IMR-90 (cell line): ENCODE results near the gene CCDC88B. TPM values are rescaled to one million over a fixed set of nuclear protein-coding genes. Genes with fewer than 3 reads are reported as not detected.
A peak's percentile ranks its signal among the peaks of the same experiment; 100 is the strongest.

Source experiments
- ATAC-seq: fragments of 200-7000 bp; cut with Tn5 transposase; 2 replicates; pipeline ENCODE4 v1.9.1; 2020; ENCODE audit warnings: low read depth, mild to moderate bottlenecking, moderate library complexity
- BruUV-seq: library from RNA; stranded (reverse); fragments of 400-500 nt; replicated peaks from 2 replicates; lab custom pipeline; 2021; lab: Mats Ljungman, UMichigan
- CTCF ChIA-PET: fragments of 300-600 bp; formaldehyde crosslinking; extraction: SDS; loops from one replicate; lab custom pipeline; 2021; ENCODE audit warnings: antibody characterized with exemption; lab: Yijun Ruan, JAX
- POLR2A ChIA-PET: fragments of 300-600 bp; sonication (Branson Sonifier 250); formaldehyde crosslinking; loops from one replicate; lab custom pipeline; 2022; ENCODE audit warnings: antibody characterized with exemption; ENCODE audit not compliant: unreplicated experiment; lab: Charles Lee
- DNase-seq: peaks from one replicate; pipeline ENCODE4 v3.0.0; 2013
- H2AFZ ChIP-seq: replicated peaks from 2 replicates; pipeline ENCODE3; 2013; ENCODE audit warnings: low read length, mild to moderate bottlenecking; ENCODE audit not compliant: poor library complexity
- H2AK5ac ChIP-seq: 2 replicates; pipeline ENCODE4 v1.6.1; 2013; ENCODE audit warnings: low read depth, low read length, inconsistent platforms
- H2AK9ac ChIP-seq: replicated peaks from 2 replicates; pipeline ENCODE3; 2013; ENCODE audit warnings: mild to moderate bottlenecking, low read depth, low read length, moderate library complexity; ENCODE audit not compliant: poor library complexity
- H2BK120ac ChIP-seq: 2 replicates; pipeline ENCODE4 v1.6.1; 2013; ENCODE audit warnings: low read depth, low read length, inconsistent platforms
- H2BK15ac ChIP-seq: 3 replicates; pipeline ENCODE4 v1.6.1; 2013; ENCODE audit warnings: low read depth, low read length, inconsistent platforms
- H2BK20ac ChIP-seq: 2 replicates; pipeline ENCODE4 v1.6.1; 2013; ENCODE audit warnings: low read depth, mild to moderate bottlenecking, inconsistent platforms, low read length, moderate library complexity
- H2BK5ac ChIP-seq: 2 replicates; pipeline ENCODE4 v1.6.1; 2013; ENCODE audit warnings: mild to moderate bottlenecking, low read depth, low read length, inconsistent platforms; ENCODE audit not compliant: poor library complexity, severe bottlenecking
- H3K14ac ChIP-seq: replicated peaks from 2 replicates; pipeline ENCODE4 v1.6.1; 2013; ENCODE audit warnings: low read depth, low read length, inconsistent platforms
- H3K18ac ChIP-seq: 2 replicates; pipeline ENCODE4 v1.6.1; 2013; ENCODE audit warnings: low read depth, low read length, control low read depth
- H3K23ac ChIP-seq: 2 replicates; pipeline ENCODE4 v1.6.1; 2013; ENCODE audit warnings: low read depth, low read length, inconsistent platforms
- H3K27ac ChIP-seq: 2 replicates; pipeline ENCODE4 v1.5.1; 2013; ENCODE audit warnings: mild to moderate bottlenecking, control low read depth, low read length; ENCODE audit not compliant: insufficient read depth
- H3K27me3 ChIP-seq: 2 replicates; pipeline ENCODE4 v1.6.1; 2013; ENCODE audit warnings: low read length; ENCODE audit not compliant: control insufficient read depth, insufficient read depth
- H3K36me3 ChIP-seq: 2 replicates; pipeline ENCODE4 v1.6.1; 2013; ENCODE audit warnings: low read length, mixed read lengths; ENCODE audit not compliant: control insufficient read depth, insufficient read depth
- H3K4ac ChIP-seq: 2 replicates; pipeline ENCODE4 v1.6.1; 2013; ENCODE audit warnings: low read depth, low read length, inconsistent platforms
- H3K4me1 ChIP-seq: 2 replicates; pipeline ENCODE4 v1.6.1; 2013; ENCODE audit warnings: low read length, mixed read lengths; ENCODE audit not compliant: control insufficient read depth, insufficient read depth
- H3K4me2 ChIP-seq: 2 replicates; pipeline ENCODE4 v1.6.1; 2013; ENCODE audit warnings: low read depth, mild to moderate bottlenecking, control low read depth, low read length, moderate library complexity
- H3K4me3 ChIP-seq: 2 replicates; pipeline ENCODE4 v1.5.1; 2013; ENCODE audit warnings: low read depth, mild to moderate bottlenecking, control low read depth, low read length, moderate library complexity; ENCODE audit not compliant: insufficient read depth
- H3K56ac ChIP-seq: 2 replicates; pipeline ENCODE4 v1.6.1; 2013; ENCODE audit warnings: low read length, inconsistent platforms; ENCODE audit not compliant: insufficient read depth; ENCODE audit errors: extremely low read depth
- H3K79me1 ChIP-seq, 2 experiments: 2 replicates each; pipeline ENCODE4 v1.6.1; 2013; ENCODE audit warnings: low read length in 2 of 2, inconsistent platforms in 1 of 2, low read depth in 1 of 2
- H3K9ac ChIP-seq: 2 replicates; pipeline ENCODE4 v1.6.1; 2013; ENCODE audit warnings: low read depth, low read length, control low read depth
- H3K9me1 ChIP-seq: 2 replicates; pipeline ENCODE4 v1.6.1; 2013; ENCODE audit warnings: low read length, inconsistent platforms; ENCODE audit not compliant: insufficient read depth
- H3K9me3 ChIP-seq: 2 replicates; pipeline ENCODE4 v1.6.1; 2013; ENCODE audit warnings: low read length; ENCODE audit not compliant: control insufficient read depth, insufficient read depth
- H4K20me1 ChIP-seq: 2 replicates; pipeline ENCODE4 v1.6.1; 2013; ENCODE audit warnings: low read length, inconsistent platforms; ENCODE audit not compliant: insufficient read depth
- H4K5ac ChIP-seq: 2 replicates; pipeline ENCODE4 v1.6.1; 2013; ENCODE audit warnings: mild to moderate bottlenecking, low read depth, low read length, control low read depth
- H4K8ac ChIP-seq, 2 experiments: 2 replicates each; pipeline ENCODE4 v1.6.1; 2013; ENCODE audit warnings: low read depth in 2 of 2, low read length in 2 of 2, control low read depth in 1 of 2, inconsistent platforms in 1 of 2
- H4K91ac ChIP-seq: 2 replicates; pipeline ENCODE4 v1.6.1; 2013; ENCODE audit warnings: low read depth, low read length, inconsistent platforms; ENCODE audit not compliant: insufficient read depth
- BHLHE40 ChIP-seq: fragments of 150-350 bp; IDR thresholded peaks from 2 replicates; pipeline ENCODE4 v1.6.1; 2016; ENCODE audit warnings: mild to moderate bottlenecking, low read depth, low read length
- CEBPB ChIP-seq: IDR thresholded peaks from 2 replicates; pipeline ENCODE4 v1.6.1; 2012; ENCODE audit warnings: low read depth, low read length, improper control_type of control experiment
- CHD1 ChIP-seq: IDR thresholded peaks from 2 replicates; pipeline ENCODE4 v1.6.1; 2012; ENCODE audit warnings: low read depth, low read length, improper control_type of control experiment
- FOS ChIP-seq: fragments of 150-350 bp; IDR thresholded peaks from 2 replicates; pipeline ENCODE4 v1.6.1; 2016; ENCODE audit warnings: low read depth, low read length
- MAFK ChIP-seq: IDR thresholded peaks from 2 replicates; pipeline ENCODE4 v1.6.1; 2012; ENCODE audit warnings: low read depth, low read length, improper control_type of control experiment
- MAZ ChIP-seq: IDR thresholded peaks from 2 replicates; pipeline ENCODE4 v1.6.1; 2012; ENCODE audit warnings: low read depth, mild to moderate bottlenecking, low read length, improper control_type of control experiment, moderate library complexity, borderline replicate concordance
- MXI1 ChIP-seq: IDR thresholded peaks from 2 replicates; pipeline ENCODE4 v1.6.1; 2012; ENCODE audit warnings: low read depth, mild to moderate bottlenecking, low read length, moderate library complexity, borderline replicate concordance
- NFE2L2 ChIP-seq: fragments of 150-350 bp; IDR thresholded peaks from 2 replicates; pipeline ENCODE4 v1.6.1; 2016; ENCODE audit warnings: low read depth, mild to moderate bottlenecking, low read length
- POLR2A ChIP-seq: IDR thresholded peaks from 2 replicates; pipeline ENCODE4 v1.6.1; 2012; ENCODE audit warnings: mild to moderate bottlenecking, low read depth, low read length
- RAD21 ChIP-seq: IDR thresholded peaks from 2 replicates; pipeline ENCODE4 v1.6.1; 2012; ENCODE audit warnings: low read length, improper control_type of control experiment
- RCOR1 ChIP-seq: IDR thresholded peaks from 2 replicates; pipeline ENCODE4 v1.6.1; 2012; ENCODE audit warnings: mild to moderate bottlenecking, low read length, improper control_type of control experiment; ENCODE audit not compliant: insufficient replicate concordance
- RFX5 ChIP-seq: IDR thresholded peaks from 2 replicates; pipeline ENCODE4 v1.8.0; 2012; ENCODE audit warnings: low read depth, mild to moderate bottlenecking, low read length, moderate library complexity
- SMC3 ChIP-seq: fragments of 150-350 bp; IDR thresholded peaks from 2 replicates; pipeline ENCODE4 v1.6.1; 2016; ENCODE audit warnings: low read depth, mild to moderate bottlenecking, antibody characterized with exemption, low read length, moderate library complexity
- WGBS, 2 experiments: methylation state at CpG; one replicate each; pipeline versions ENCODE4 v1.1.5 to v1.1.7; 2013; ENCODE audit warnings: missing lambda C conversion rate in 2 of 2; ENCODE audit not compliant: insufficient read length in 1 of 2; ENCODE audit errors: extremely low coverage in 2 of 2; 5-methylcytosine and 5-hydroxymethylcytosine counted together
- dilution Hi-C: fragments of 300-500 bp; cut with HindIII; formaldehyde crosslinking; loops from one replicate; pipeline ENCODE4 v1.14.3; 2018; ENCODE audit warnings: low sequenced_read_pairs; ENCODE audit not compliant: unreplicated experiment
- in situ Hi-C: fragments of 300-500 bp; cut with MboI; formaldehyde crosslinking; loops from 3 replicates; pipeline ENCODE4 v1.14.3; 2019; ENCODE audit warnings: low sequenced_read_pairs, inconsistent platforms, mixed read lengths
- intact Hi-C: fragments of 100-400 bp; cut with micrococcal nuclease; formaldehyde crosslinking; loops from 2 replicates; pipeline ENCODE4 v1.10.0; 2022
- polyA plus RNA-seq, 3 experiments: library from polyadenylated mRNA; depleted of rRNA; stranded (reverse); fragments of >200 nt; gene quantifications; 2 replicates each; pipeline ENCODE4 v1.2.3, GENCODE V29; 2012; ENCODE audit warnings: low replicate concordance in 1 of 3
- total RNA-seq: library from RNA; depleted of rRNA; stranded (reverse); fragments of >200 nt; gene quantifications from 2 replicates; pipeline ENCODE4 v1.2.3, GENCODE V29; 2012
- TF ChIP-seq, protein P1 (sequence below): fragments of 150-350 bp; IDR thresholded peaks from 2 replicates; pipeline ENCODE4 v1.6.1; 2017; ENCODE audit warnings: mild to moderate bottlenecking, antibody characterized with exemption, low read length, low read depth
- TF ChIP-seq, protein P2 (sequence below): conservative IDR thresholded peaks from 2 replicates; pipeline ENCODE4 v1.5.1; 2012; ENCODE audit warnings: mild to moderate bottlenecking, low read depth, low read length, improper control_type of control experiment
- TF ChIP-seq, protein P3 (sequence below): fragments of 150-350 bp; IDR thresholded peaks from 2 replicates; pipeline ENCODE4 v1.6.1; 2016; ENCODE audit warnings: low read depth, mild to moderate bottlenecking, low read length, moderate library complexity, borderline replicate concordance

CCDC88B gene
- total and polyA plus RNA-seq, 2 of the 4 experiments (the other 2 are of a cell fraction): 1.3 to 2.5 TPM

DNA sequence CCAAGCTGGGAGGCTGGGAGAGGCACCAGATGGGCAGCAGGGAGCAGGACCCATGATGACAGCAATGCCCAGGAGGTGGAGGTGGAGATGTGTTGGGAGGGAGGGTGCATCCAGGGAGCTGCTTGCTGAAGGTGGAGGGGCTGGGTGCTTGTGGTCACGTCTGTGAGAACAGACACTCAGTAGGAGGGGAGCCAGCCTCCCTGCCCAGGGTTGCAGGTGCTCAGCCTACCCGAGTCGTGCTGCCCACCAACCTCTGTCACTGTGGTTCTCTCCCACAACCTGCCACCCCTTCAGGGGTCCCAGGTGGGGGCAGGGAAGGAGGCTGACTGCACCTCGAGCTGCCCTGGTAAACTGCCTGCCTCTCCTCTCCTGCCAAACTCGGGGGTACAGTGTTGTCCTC is 16.6 kb upstream of the CCDC88B start:
- H2AK9ac ChIP-seq: peak overlapping the region; percentile 50
- no peak overlapping the region for H3K4me2 ChIP-seq
- H2AK5ac ChIP-seq: no peak overlapping the region; the same call in 1 of the 2 replicates
- H2BK5ac ChIP-seq: peak overlapping the region; percentile 16
- no peak overlapping the region for H3K23ac ChIP-seq
- H3K9me1 ChIP-seq: peaks cover 14% of the 10 kb centered on the region
- H3K27ac ChIP-seq: no peak overlapping the region
- H3K14ac ChIP-seq: no peak overlapping the region
- WGBS, 2 experiments: no CpG with 5 or more reads among the region's 5 CpGs
- H3K4ac ChIP-seq: no peak overlapping the region
- no peak overlapping the region for H4K5ac ChIP-seq
- BruUV-seq: no TSS peak
- DNase-seq (no peak), ATAC-seq (no peak)
- H2AFZ ChIP-seq: peak overlapping the region; percentile 11
- no peak overlapping the region for H4K91ac ChIP-seq
- intact Hi-C loops: no loop called here
- peaks cover 22% of the 10 kb centered on the region for H3K36me3 ChIP-seq
- ChIA-PET CTCF (no interaction called here), POLR2A (no interaction called here)
- H2BK20ac ChIP-seq: no peak overlapping the region
- no peaks in the 10 kb centered on the region; the same call in 1 of the 2 replicates for H4K20me1 ChIP-seq
- in situ Hi-C loops: no loop called here
- H2BK15ac ChIP-seq: no peak overlapping the region
- TF ChIP-seq, protein P1, sequence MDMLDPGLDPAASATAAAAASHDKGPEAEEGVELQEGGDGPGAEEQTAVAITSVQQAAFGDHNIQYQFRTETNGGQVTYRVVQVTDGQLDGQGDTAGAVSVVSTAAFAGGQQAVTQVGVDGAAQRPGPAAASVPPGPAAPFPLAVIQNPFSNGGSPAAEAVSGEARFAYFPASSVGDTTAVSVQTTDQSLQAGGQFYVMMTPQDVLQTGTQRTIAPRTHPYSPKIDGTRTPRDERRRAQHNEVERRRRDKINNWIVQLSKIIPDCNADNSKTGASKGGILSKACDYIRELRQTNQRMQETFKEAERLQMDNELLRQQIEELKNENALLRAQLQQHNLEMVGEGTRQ: no peak
- TF ChIP-seq MAZ (no peak), RCOR1 (no peak), NFE2L2 (no peak), RFX5 (no peak), MXI1 (no peak), CEBPB (no peak), MAFK (no peak), SMC3 (no peak), RAD21 (no peak), POLR2A (no peak), BHLHE40 (no peak), FOS (no peak), CHD1 (no peak)
- TF ChIP-seq, protein P2, sequence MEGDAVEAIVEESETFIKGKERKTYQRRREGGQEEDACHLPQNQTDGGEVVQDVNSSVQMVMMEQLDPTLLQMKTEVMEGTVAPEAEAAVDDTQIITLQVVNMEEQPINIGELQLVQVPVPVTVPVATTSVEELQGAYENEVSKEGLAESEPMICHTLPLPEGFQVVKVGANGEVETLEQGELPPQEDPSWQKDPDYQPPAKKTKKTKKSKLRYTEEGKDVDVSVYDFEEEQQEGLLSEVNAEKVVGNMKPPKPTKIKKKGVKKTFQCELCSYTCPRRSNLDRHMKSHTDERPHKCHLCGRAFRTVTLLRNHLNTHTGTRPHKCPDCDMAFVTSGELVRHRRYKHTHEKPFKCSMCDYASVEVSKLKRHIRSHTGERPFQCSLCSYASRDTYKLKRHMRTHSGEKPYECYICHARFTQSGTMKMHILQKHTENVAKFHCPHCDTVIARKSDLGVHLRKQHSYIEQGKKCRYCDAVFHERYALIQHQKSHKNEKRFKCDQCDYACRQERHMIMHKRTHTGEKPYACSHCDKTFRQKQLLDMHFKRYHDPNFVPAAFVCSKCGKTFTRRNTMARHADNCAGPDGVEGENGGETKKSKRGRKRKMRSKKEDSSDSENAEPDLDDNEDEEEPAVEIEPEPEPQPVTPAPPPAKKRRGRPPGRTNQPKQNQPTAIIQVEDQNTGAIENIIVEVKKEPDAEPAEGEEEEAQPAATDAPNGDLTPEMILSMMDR: no peak
- TF ChIP-seq, protein P3, sequence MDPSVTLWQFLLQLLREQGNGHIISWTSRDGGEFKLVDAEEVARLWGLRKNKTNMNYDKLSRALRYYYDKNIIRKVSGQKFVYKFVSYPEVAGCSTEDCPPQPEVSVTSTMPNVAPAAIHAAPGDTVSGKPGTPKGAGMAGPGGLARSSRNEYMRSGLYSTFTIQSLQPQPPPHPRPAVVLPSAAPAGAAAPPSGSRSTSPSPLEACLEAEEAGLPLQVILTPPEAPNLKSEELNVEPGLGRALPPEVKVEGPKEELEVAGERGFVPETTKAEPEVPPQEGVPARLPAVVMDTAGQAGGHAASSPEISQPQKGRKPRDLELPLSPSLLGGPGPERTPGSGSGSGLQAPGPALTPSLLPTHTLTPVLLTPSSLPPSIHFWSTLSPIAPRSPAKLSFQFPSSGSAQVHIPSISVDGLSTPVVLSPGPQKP: no peak
- H3K18ac ChIP-seq: no peak overlapping the region
- H3K56ac ChIP-seq: no peak overlapping the region
- H3K9ac ChIP-seq: no peak overlapping the region
- H3K4me1 ChIP-seq: peaks cover 10% of the 10 kb centered on the region
- no peak overlapping the region for H4K8ac ChIP-seq
- H3K79me1 ChIP-seq: peaks cover 7 to 22% of the 10 kb centered on the region in 2 experiments
- H3K4me3 ChIP-seq: no peak overlapping the region
- dilution Hi-C loops: no loop called here
- 0 out of 2 replicates have a peak, but pooled peaks cover 2% of the 10 kb centered on the region for H3K9me3 ChIP-seq
- H2BK120ac ChIP-seq: no peak overlapping the region
- no peaks in the 10 kb centered on the region; the same call in 1 of the 2 replicates for H3K27me3 ChIP-seq
